Measurements from ENCODE around the gene CEP97. TPM values are rescaled to one million over a fixed set of nuclear protein-coding genes. Genes with fewer than 3 reads are reported as not detected.
A peak's percentile ranks its signal among the peaks of the same experiment; 100 is the strongest.

CEP97 gene
- total RNA-seq, 1 experiment from 2014 or later: 12.0 TPM

GRCh38 chr3:101802179-101802578 lies 77.8 kb downstream of the CEP97 start:
- no peaks in the 10 kb centered on the region for H3K27me3 Mint-ChIP-seq (ENCODE audit: low read depth)
- no peak overlapping the region for H3K27ac Mint-ChIP-seq
- no peak overlapping the region for H3K4me3 Mint-ChIP-seq
- CTCF ChIA-PET: interaction anchor here (0.7 to 1.9 kb wide), 9 partner anchors 10 to 423 kb away, joined by 3 to 10 read pairs (median 3); partner anchors contain the start of gene NXPE3
- H3K4me1 Mint-ChIP-seq: peaks cover 9% of the 10 kb centered on the region
- H3K9me3 Mint-ChIP-seq: peaks cover 4% of the 10 kb centered on the region; the same call in 1 of the 2 replicates
- TF ChIP-seq ZNF671 (CRISPR knock-in tag; IDR thresholded peaks at IDR 0.05) (no peak), ZNF425 (CRISPR knock-in tag; conservative IDR thresholded peaks at IDR 0.05) (no peak), CBFB (CRISPR knock-in tag; IDR thresholded peaks at IDR 0.05; ENCODE audit: low read depth) (no peak), JUN (CRISPR knock-in tag; IDR thresholded peaks at IDR 0.05) (no peak), TP53 (CRISPR knock-in tag; IDR thresholded peaks at IDR 0.05) (no peak), ZNF423 (CRISPR knock-in tag; IDR thresholded peaks at IDR 0.05) (no peak), CTCF (IDR thresholded peaks at IDR 0.05) (no peak), MLX (CRISPR knock-in tag; IDR thresholded peaks at IDR 0.05) (no peak), GABPB1 (CRISPR knock-in tag; IDR thresholded peaks at IDR 0.05) (no peak), ZMAT4 (CRISPR knock-in tag; IDR thresholded peaks at IDR 0.05) (no peak), NR1H2 (CRISPR knock-in tag; IDR thresholded peaks at IDR 0.05) (no peak), ATF6 (CRISPR knock-in tag; IDR thresholded peaks at IDR 0.05) (no peak), FOXP1 (CRISPR knock-in tag; IDR thresholded peaks at IDR 0.05; ENCODE audit: borderline replicate concordance) (no peak), ETV6 (CRISPR knock-in tag; IDR thresholded peaks at IDR 0.05) (no peak)
- H3K36me3 Mint-ChIP-seq: peaks cover 21% of the 10 kb centered on the region
- DNase-seq (ENCODE audit: low spot score) (no peak), ATAC-seq (no peak)
- POLR2A ChIA-PET: no interaction called here

- Mint-ChIP-seq H3K4me3 (no peak overlapping the region), H3K27me3 (ENCODE audit: low read depth) (no peaks in the 10 kb centered on the region), H3K9me3 (no peaks in the 10 kb centered on the region), H3K36me3 (peaks cover 18% of the 10 kb centered on the region), H3K4me1 (peaks cover 13% of the 10 kb centered on the region), H3K27ac (no peak overlapping the region)
- no peak for DNase-seq (ENCODE audit: low spot score)
- ChIA-PET CTCF (interaction anchor here (0.6 to 1.9 kb wide), 17 partner anchors 9 to 427 kb away, joined by 3 to 10 read pairs (median 3); partner anchors contain the start of gene NXPE3), POLR2A (no interaction called here)
- ATAC-seq: peak; percentile 73
- TF ChIP-seq CTCF (IDR thresholded peaks at IDR 0.05) (peak; percentile 78), MAX (CRISPR knock-in tag; IDR thresholded peaks at IDR 0.05) (no peak)
These were observed 78.9 kb downstream of the CEP97 start for GRCh38 chr3:101803173-101803782.

All from WTC11 (cell line).